Lower leg skin (tissue), 4 donors: ENCODE measurements around the gene PACS2. TPM values are rescaled to one million over a fixed set of nuclear protein-coding genes. Genes with fewer than 3 reads are reported as not detected.
"Not testable (repeated sequence)": the region's sequence is repeated elsewhere in the genome, so short reads cannot be mapped to it uniquely, and the experiment has no call there.

Experiments used
- DNase-seq, 2 donors: peaks; one replicate each; pipeline ENCODE4 v3.0.0-alpha.2; 2019; ENCODE audit warnings: low spot score in 2 of 2
- H3K4me3 ChIP-seq: fragments of 200-600 bp; sonication (generic); 2 replicates; pipeline ENCODE4 v1.5.1; 2017; ENCODE audit warnings: mild to moderate bottlenecking, low read depth; ENCODE audit not compliant: poor library complexity, severe bottlenecking
- CTCF ChIP-seq, 3 donors: fragments of 450-650 bp; IDR thresholded peaks; one replicate each; pipeline ENCODE4 v1.5.1; 2016; ENCODE audit warnings: antibody characterized with exemption in 3 of 3, mild to moderate bottlenecking in 3 of 3, moderate library complexity in 2 of 3
- POLR2A ChIP-seq, 2 donors: fragments of 450-650 bp; IDR thresholded peaks; one replicate each; pipeline ENCODE4 v1.6.1; 2016 to 2017; ENCODE audit warnings: antibody characterized with exemption in 2 of 2, mild to moderate bottlenecking in 1 of 2, moderate library complexity in 1 of 2
- WGBS, 2 donors: methylation state at CpG; one replicate each; pipeline ENCODE4 v1.1.5; 2018; 5-methylcytosine and 5-hydroxymethylcytosine counted together
- intact Hi-C: fragments of 100-400 bp; cut with DNase I; formaldehyde crosslinking; loops from one replicate; pipeline ENCODE4 v1.15.0; 2023; ENCODE audit warnings: low total_unique reads
- total RNA-seq, 4 donors: library from RNA; depleted of rRNA; stranded (reverse); fragments of >200 nt; gene quantifications; one replicate each; pipeline ENCODE4 v1.1.0, GENCODE V29; 2016

The PACS2 gene
- total RNA-seq, 4 donors from 2014 or later, result 25.9 to 75.1 (median 54.3) TPM

GRCh38 chr14:105355850-105356604, 41.5 kb downstream of the PACS2 start:
- TF ChIP-seq CTCF (IDR thresholded peaks at IDR 0.05) (no peak), POLR2A (IDR thresholded peaks at IDR 0.05) (no peak)
- 89 to 97% methylated on average over 9 to 20 of the region's 22 CpGs for WGBS, 2 donors
- intact Hi-C loops, result loop anchor here (10.0 kb wide), 1 partner anchor 261 kb away; no protein-coding TSS in a partner anchor
- H3K4me3 ChIP-seq, result no peak overlapping the region
- DNase-seq, result no peak

- no peak for DNase-seq
- TF ChIP-seq POLR2A (IDR thresholded peaks at IDR 0.05) (no peak), CTCF (IDR thresholded peaks at IDR 0.05) (no peak)
- 87 to 93% methylated on average over 9 of the region's 9 CpGs for WGBS, 2 donors
- no peak overlapping the region for H3K4me3 ChIP-seq
- intact Hi-C loops, result loop anchor here (10.0 kb wide), 1 partner anchor 262 kb away; no protein-coding TSS in a partner anchor
Observed at GRCh38 chr14:105356927-105357326, 42.4 kb downstream of the PACS2 start.

- TF ChIP-seq CTCF (IDR thresholded peaks at IDR 0.05) (no peak), POLR2A (IDR thresholded peaks at IDR 0.05) (no peak)
- intact Hi-C loops, result loop anchor here (10.0 kb wide), 1 partner anchor 263 kb away; no protein-coding TSS in a partner anchor
- WGBS, 2 donors, result 92 to 93% methylated on average over 16 to 17 of the region's 17 CpGs
- DNase-seq, result no peak
- no peak overlapping the region for H3K4me3 ChIP-seq
Observed at GRCh38 chr14:105357626-105358025, 43.1 kb downstream of the PACS2 start.

- TF ChIP-seq CTCF (IDR thresholded peaks at IDR 0.05) (no peak), POLR2A (IDR thresholded peaks at IDR 0.05) (no peak)
- 94 to 96% methylated on average over 22 to 25 of the region's 25 CpGs for WGBS, 2 donors
- no peak overlapping the region for H3K4me3 ChIP-seq
- DNase-seq, result no peak
- intact Hi-C loops, result loop anchor here (10.0 kb wide), 1 partner anchor 263 kb away; no protein-coding TSS in a partner anchor
Observed at GRCh38 chr14:105358140-105358846, 43.7 kb downstream of the PACS2 start.

GRCh38 chr14:105358943-105359342, 44.4 kb downstream of the PACS2 start:
- intact Hi-C loops, result loop anchor here (10.0 kb wide), 1 partner anchor 264 kb away; no protein-coding TSS in a partner anchor
- TF ChIP-seq CTCF (IDR thresholded peaks at IDR 0.05) (no peak), POLR2A (IDR thresholded peaks at IDR 0.05) (no peak)
- 96 to 97% methylated on average over 16 of the region's 16 CpGs for WGBS, 2 donors
- no peak overlapping the region for H3K4me3 ChIP-seq
- DNase-seq, result no peak

- 96 to 97% methylated on average over 10 of the region's 10 CpGs for WGBS, 2 donors
- H3K4me3 ChIP-seq, DNase-seq, intact Hi-C loops: not testable (repeated sequence)
Observed at GRCh38 chr14:105361412-105361811, 46.9 kb downstream of the PACS2 start.
